WTC11 (cell line): ENCODE measurements around the gene SPINK1. TPM values are rescaled to one million over a fixed set of nuclear protein-coding genes. Genes with fewer than 3 reads are reported as not detected.

ENCODE experiments used
- ATAC-seq: fragments of 200-7000 bp; cut with Tn5 transposase; 2 replicates; pipeline ENCODE4 v1.10.0; 2021; ENCODE audit warnings: mild to moderate bottlenecking, moderate library complexity
- CTCF ChIA-PET: fragments of 300-600 bp; sonication (Branson Sonifier 250); formaldehyde crosslinking; loops from one replicate; lab custom pipeline; 2021; ENCODE audit warnings: antibody characterized with exemption; lab: Charles Lee
- POLR2A ChIA-PET: fragments of 350-600 bp; sonication (Branson Sonifier 250); formaldehyde crosslinking; loops from one replicate; lab custom pipeline; 2021; ENCODE audit warnings: antibody characterized with exemption; lab: Charles Lee
- DNase-seq: peaks from one replicate; pipeline ENCODE4 v3.0.0; 2021; ENCODE audit warnings: low spot score
- H3K27ac Mint-ChIP-seq: 2 replicates; pipeline ENCODE4 v1.8.0; 2021; ENCODE audit warnings: mixed read lengths
- H3K27me3 Mint-ChIP-seq: 2 replicates; pipeline ENCODE4 v1.8.0; 2021; ENCODE audit warnings: low read depth, mild to moderate bottlenecking, moderate library complexity, mixed read lengths
- H3K36me3 Mint-ChIP-seq: 2 replicates; pipeline ENCODE4 v1.8.0; 2021; ENCODE audit warnings: mixed read lengths
- H3K4me1 Mint-ChIP-seq: 2 replicates; pipeline ENCODE4 v1.8.0; 2022; ENCODE audit warnings: mixed read lengths
- H3K4me3 Mint-ChIP-seq: 2 replicates; pipeline ENCODE4 v1.8.0; 2021; ENCODE audit warnings: mild to moderate bottlenecking, moderate library complexity, mixed read lengths
- H3K9me3 Mint-ChIP-seq: 2 replicates; pipeline ENCODE4 v1.8.0; 2021; ENCODE audit warnings: mixed read lengths
- AFF4 ChIP-seq: sonication (generic); formaldehyde crosslinking; IDR thresholded peaks from 2 replicates; pipeline ENCODE4 v1.8.1; 2023; ENCODE audit warnings: mild to moderate bottlenecking, missing genetic modification reagents, borderline replicate concordance
- E2F5 ChIP-seq: sonication (generic); formaldehyde crosslinking; IDR thresholded peaks from 2 replicates; pipeline ENCODE4 v1.8.1; 2022; ENCODE audit warnings: mild to moderate bottlenecking, moderate library complexity, missing genetic modification reagents
- ESRRA ChIP-seq: sonication (generic); formaldehyde crosslinking; IDR thresholded peaks from 2 replicates; pipeline ENCODE4 v1.8.1; 2022; ENCODE audit warnings: mild to moderate bottlenecking, missing genetic modification reagents, borderline replicate concordance
- FOXJ3 ChIP-seq: sonication (generic); formaldehyde crosslinking; IDR thresholded peaks from 2 replicates; pipeline ENCODE4 v1.9.0; 2021; ENCODE audit warnings: missing genetic modification reagents, mild to moderate bottlenecking, borderline replicate concordance
- MXD4 ChIP-seq: fragments of 250-450 bp; sonication (Bioruptor Pico); IDR thresholded peaks from 2 replicates; pipeline ENCODE4 v1.8.0; 2021; ENCODE audit warnings: mild to moderate bottlenecking, moderate library complexity, borderline replicate concordance
- NFE2L1 ChIP-seq: sonication (generic); formaldehyde crosslinking; IDR thresholded peaks from 2 replicates; pipeline ENCODE4 v1.8.1; 2023; ENCODE audit warnings: missing genetic modification reagents
- NR2C2 ChIP-seq: sonication (generic); formaldehyde crosslinking; IDR thresholded peaks from 2 replicates; pipeline ENCODE4 v1.8.0; 2022; ENCODE audit warnings: mild to moderate bottlenecking, missing genetic modification reagents
- NR3C1 ChIP-seq: sonication (generic); formaldehyde crosslinking; conservative IDR thresholded peaks from 2 replicates; pipeline ENCODE4 v1.8.1; 2023; ENCODE audit warnings: low read depth, mild to moderate bottlenecking, missing genetic modification reagents
- PRRX2 ChIP-seq: fragments of 250-450 bp; sonication (Bioruptor Pico); IDR thresholded peaks from 2 replicates; pipeline ENCODE4 v1.8.0; 2021; ENCODE audit warnings: mild to moderate bottlenecking
- SMAD4 ChIP-seq: sonication (generic); formaldehyde crosslinking; IDR thresholded peaks from 2 replicates; pipeline ENCODE4 v1.8.0; 2022; ENCODE audit warnings: mild to moderate bottlenecking, missing genetic modification reagents
- TP53 ChIP-seq: sonication (generic); formaldehyde crosslinking; IDR thresholded peaks from 2 replicates; pipeline ENCODE4 v1.8.1; 2023; ENCODE audit warnings: mild to moderate bottlenecking, missing genetic modification reagents
- ZNF232 ChIP-seq: sonication (generic); formaldehyde crosslinking; IDR thresholded peaks from 2 replicates; pipeline ENCODE4 v1.8.0; 2022; ENCODE audit warnings: mild to moderate bottlenecking, missing genetic modification reagents
- ZNF263 ChIP-seq: sonication (generic); formaldehyde crosslinking; IDR thresholded peaks from 2 replicates; pipeline ENCODE4 v1.8.1; 2022; ENCODE audit warnings: low read depth, mild to moderate bottlenecking, moderate library complexity, missing genetic modification reagents
- ZNF396 ChIP-seq: fragments of 250-450 bp; sonication (Bioruptor Pico); IDR thresholded peaks from 2 replicates; pipeline ENCODE4 v1.8.0; 2021; ENCODE audit warnings: mild to moderate bottlenecking, moderate library complexity, borderline replicate concordance
- ZSCAN18 ChIP-seq: fragments of 250-450 bp; sonication (Bioruptor Pico); IDR thresholded peaks from 2 replicates; pipeline ENCODE4 v2.1.2; 2022; ENCODE audit warnings: mild to moderate bottlenecking, moderate library complexity
- total RNA-seq: library from RNA; stranded (reverse); gene quantifications from 3 replicates; pipeline ENCODE4 v1.2.3, GENCODE V29; 2021
- TF ChIP-seq, protein P1 (sequence below): fragments of 250-450 bp; sonication (Bioruptor Pico); IDR thresholded peaks from 2 replicates; pipeline ENCODE4 v1.9.0; 2021; ENCODE audit warnings: moderate library complexity, mild to moderate bottlenecking, inconsistent platforms, borderline replicate concordance
- TF ChIP-seq, protein P2 (sequence below): fragments of 250-450 bp; sonication (Bioruptor Pico); conservative IDR thresholded peaks from 2 replicates; pipeline ENCODE4 v1.9.0; 2021; ENCODE audit warnings: mild to moderate bottlenecking

Gene SPINK1
- total RNA-seq, 1 experiment from 2014 or later = 5.4 TPM

DNA sequence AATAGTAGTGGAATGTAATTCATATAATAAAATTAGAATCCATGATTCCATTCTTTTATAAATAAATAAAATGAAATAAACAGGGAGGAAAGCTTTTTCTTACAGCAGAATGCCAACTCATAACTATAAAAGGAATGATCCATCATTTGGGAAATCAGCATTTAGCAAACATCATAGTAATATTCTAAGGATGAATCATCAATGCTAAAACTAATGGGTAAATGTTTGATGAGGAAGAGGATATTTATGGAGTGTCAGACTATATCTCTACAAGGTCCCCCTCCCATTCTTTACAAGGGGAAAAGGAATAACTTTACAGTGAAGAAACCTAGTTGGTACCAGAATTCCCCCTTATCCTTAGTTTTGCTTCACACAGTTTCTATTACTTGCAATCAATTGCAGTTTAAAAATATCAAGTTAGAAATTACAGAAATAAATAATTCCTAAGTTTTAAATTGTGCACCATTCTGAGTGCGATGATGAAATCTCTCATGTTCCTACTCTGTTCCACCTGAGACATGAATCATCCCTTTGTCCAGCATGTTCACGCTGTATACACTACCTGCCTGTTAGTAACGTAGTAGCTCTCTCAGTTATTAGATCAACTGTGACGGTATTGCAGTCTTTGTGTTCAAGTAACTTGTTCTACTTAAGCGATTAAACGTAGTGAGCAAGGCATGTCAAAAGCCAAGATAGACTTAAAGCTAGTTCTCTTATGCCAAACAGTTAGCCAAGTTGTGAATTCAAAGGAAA is 34.7 kb downstream of the SPINK1 start (continued):
- TF ChIP-seq AFF4 (CRISPR knock-in tag) = no peak

GRCh38 chr5:147791181-147791580 is 40.3 kb downstream of the SPINK1 start:
- Mint-ChIP-seq H3K36me3 (no peaks in the 10 kb centered on the region), H3K4me3 (no peak overlapping the region), H3K9me3 (no peaks in the 10 kb centered on the region), H3K4me1 (no peaks in the 10 kb centered on the region), H3K27ac (no peak overlapping the region), H3K27me3 (no peaks in the 10 kb centered on the region; the same call in 1 of the 2 replicates)
- POLR2A ChIA-PET = no interaction called here
- ATAC-seq (no peak), DNase-seq (no peak)
- CTCF ChIA-PET = no interaction called here
- TF ChIP-seq SMAD4 = no peak
- TF ChIP-seq PRRX2 = no peak
- no peak for TF ChIP-seq ZNF232 (CRISPR knock-in tag)
- no peak for TF ChIP-seq NFE2L1 (CRISPR knock-in tag)
- no peak for TF ChIP-seq ZSCAN18
- TF ChIP-seq ZNF263 (CRISPR knock-in tag) = no peak
- TF ChIP-seq, protein P1, sequence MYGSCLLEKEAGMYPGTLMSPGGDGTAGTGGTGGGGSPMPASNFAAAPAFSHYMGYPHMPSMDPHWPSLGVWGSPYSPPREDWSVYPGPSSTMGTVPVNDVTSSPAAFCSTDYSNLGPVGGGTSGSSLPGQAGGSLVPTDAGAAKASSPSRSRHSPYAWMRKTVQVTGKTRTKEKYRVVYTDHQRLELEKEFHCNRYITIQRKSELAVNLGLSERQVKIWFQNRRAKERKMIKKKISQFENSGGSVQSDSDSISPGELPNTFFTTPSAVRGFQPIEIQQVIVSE = no peak
- TF ChIP-seq MXD4 (CRISPR knock-in tag) = no peak
- no peak for TF ChIP-seq ZNF396 (CRISPR knock-in tag)
- no peak for TF ChIP-seq FOXJ3 (CRISPR knock-in tag)
- no peak for TF ChIP-seq NR2C2
- no peak for TF ChIP-seq TP53 (CRISPR knock-in tag)
- TF ChIP-seq NR3C1 (CRISPR knock-in tag) = no peak
- TF ChIP-seq, protein P2, sequence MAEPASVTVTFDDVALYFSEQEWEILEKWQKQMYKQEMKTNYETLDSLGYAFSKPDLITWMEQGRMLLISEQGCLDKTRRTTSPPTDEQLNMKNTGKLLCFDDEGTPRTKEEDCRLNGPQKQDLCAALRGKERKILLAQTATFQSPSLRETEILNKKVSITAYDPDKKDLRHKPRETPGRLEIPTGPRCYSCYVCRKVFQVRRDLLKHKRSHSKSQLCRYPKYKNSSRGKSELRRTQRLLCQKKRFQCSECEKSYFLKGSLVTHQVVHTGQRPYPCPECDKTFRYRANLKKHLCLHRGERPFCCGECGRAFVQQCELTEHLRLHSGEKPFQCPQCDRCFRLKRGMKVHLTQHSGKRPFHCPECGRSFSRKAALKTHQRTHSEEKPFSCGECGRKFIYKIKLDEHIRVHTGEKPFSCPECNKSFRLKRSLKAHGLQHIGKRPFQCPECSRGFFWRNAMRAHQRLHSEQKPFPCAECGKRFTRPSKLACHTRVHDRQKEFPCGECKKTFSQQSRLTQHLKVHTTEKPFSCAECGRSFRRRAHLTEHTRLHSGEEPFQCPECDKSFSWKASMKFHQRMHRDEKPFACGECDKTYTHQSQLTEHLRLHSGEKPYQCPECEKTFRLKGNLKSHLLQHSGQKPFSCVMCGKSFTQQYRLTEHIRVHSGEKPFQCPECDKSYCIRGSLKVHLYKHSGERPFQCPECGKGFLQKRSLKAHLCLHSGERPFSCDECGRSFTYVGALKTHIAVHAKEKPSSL (CRISPR knock-in tag) = no peak
- TF ChIP-seq ESRRA (CRISPR knock-in tag) = no peak
- no peak for TF ChIP-seq E2F5 (CRISPR knock-in tag)
